DMS153 (cell line): Measurements from ENCODE around the gene C19orf44.
"Not testable (repeated sequence)": the region's sequence is repeated elsewhere in the genome, so short reads cannot be mapped to it uniquely, and the experiment has no call there.

ENCODE experiments used
- DNase-seq: peaks from one replicate; lab custom pipeline; 2025; lab: John Stamatoyannopoulos, UW

C19orf44 gene

GRCh38 chr19:16537111-16537510, 40.9 kb downstream of the C19orf44 start:
- DNase-seq: no peak

- DNase-seq: no peak
These were observed 44.8 kb downstream of the C19orf44 start for GRCh38 chr19:16540948-16541347.

GRCh38 chr19:16541526-16542044, 45.4 kb downstream of the C19orf44 start:
- DNase-seq: no peak

GRCh38 chr19:16542045-16542909, 46.1 kb downstream of the C19orf44 start, which contains the start of gene CHERP:
Gene CHERP, minus strand, starts transcription at chr19:16542437. Its CDS starts 59 bp downstream, at chr19:16542378.
- peak; percentile 91 for DNase-seq

DNA sequence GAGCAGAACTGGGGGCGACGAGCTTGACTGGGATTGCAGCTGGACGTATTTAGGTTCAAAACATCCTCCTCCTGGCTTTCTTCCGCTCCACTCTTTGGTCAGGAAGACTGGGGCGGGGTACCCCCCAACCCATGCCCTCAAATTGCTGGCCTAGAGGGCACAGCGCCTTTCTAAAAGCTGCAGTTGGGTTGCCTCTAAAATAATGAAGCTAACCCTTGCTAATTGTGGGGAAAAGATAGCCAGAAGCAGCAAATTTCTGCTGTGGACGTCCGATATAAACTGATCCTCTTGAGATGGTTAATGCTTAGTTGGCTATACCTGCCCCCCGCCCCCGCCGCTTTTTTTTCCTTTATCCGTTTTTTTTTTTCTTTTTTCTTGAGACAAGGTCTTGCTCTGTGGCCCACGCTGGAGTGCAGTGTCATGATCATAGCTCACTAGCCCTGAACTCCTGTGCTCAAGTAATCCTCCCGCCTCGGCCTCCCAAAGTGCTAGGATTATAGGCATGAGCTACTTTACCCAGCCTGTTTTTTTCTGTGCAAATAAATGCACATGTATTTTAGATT, 46.8 kb downstream of the C19orf44 start:
- DNase-seq: no peak

DNA sequence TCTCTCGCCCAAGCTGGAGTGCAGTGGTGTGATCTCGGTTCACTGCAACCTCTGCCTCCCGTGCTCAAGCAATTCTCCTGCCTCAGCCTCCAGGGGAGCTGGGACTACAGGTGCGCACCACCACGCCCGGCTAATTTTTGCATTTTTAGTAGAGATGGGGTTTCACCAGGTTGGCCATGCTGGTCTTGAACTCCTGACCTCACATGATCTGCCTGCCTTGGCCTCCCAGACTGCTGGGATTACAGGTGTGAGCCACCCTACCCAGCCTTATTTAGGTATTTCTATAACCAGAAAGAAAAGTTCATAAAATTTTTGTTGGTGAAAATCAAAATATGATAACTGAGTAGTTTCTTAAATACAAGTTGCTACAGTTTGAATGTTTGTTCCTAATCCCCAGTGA, 47.5 kb downstream of the C19orf44 start:
- DNase-seq: not testable (repeated sequence)

- DNase-seq: no peak
These were observed 48.5 kb downstream of the C19orf44 start for GRCh38 chr19:16544473-16545231.

GRCh38 chr19:16548956-16549355, 52.8 kb downstream of the C19orf44 start:
- no peak for DNase-seq

- DNase-seq: not testable (repeated sequence)
These were observed 55.7 kb downstream of the C19orf44 start for GRCh38 chr19:16551902-16552301.

DNA sequence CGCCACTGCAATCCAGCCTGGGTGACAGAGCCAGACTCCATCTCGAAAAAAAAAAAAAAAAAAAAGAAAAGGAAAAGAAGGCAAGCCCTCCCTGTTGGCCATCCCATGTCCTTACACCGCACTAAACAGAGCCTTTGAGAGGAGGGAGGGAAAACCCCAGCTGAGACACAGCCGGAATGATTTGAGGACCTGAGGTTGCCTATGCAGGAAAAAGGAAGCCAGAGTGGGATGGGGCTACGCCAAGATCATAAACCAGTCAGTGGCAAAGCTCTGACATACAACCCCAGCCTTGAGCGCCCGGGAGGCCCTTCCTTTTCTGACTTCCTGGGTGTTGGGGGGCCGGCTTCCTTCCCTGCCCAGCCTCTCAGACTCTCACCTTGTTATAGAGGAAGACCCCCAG, 58.6 kb downstream of the C19orf44 start:
- no peak for DNase-seq

DNA sequence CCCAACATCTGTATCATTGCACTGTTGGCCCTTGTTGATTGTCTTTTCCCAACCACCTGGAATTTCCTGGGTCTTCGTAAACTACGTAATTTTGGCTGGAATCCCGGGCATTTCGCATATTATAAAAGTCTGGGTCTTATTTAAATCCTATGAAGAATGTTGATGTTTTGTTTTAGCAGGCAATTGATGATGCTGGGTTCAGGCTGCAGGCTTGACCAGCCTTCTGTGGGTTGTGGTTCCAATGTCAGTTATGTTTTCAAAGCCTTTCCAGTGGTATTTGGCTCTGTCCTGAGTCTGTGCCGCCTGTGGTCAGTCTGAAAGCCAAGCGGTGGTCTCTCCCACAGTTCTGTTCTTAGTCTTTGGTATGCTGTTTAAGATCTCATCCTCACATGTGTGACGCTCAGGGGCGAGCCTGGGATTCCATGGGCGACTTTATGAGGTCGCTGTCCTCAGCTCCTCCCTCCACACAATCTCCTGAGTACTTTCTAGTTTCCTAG, 63.6 kb downstream of the C19orf44 start:
- no peak for DNase-seq

DNA sequence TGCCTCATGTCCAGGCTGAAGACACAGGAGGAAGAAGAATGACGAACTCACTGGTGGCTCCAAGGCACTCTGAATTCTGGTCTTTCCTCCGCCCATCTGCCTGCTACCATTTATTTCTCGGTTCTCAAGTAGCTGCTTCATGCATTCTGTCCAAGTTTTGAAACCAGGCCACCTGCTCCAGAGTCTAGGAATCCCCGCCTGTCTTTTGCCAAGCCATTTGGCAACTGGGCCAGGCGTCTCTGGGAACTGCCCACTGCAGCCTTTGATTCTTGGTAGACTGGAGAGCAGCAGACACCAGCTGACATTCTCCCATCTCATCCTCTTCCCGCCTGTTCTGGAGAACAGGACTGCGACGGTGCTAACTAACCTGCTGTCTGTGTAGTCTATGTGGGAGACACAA, 65.2 kb downstream of the C19orf44 start:
- no peak for DNase-seq

DNA sequence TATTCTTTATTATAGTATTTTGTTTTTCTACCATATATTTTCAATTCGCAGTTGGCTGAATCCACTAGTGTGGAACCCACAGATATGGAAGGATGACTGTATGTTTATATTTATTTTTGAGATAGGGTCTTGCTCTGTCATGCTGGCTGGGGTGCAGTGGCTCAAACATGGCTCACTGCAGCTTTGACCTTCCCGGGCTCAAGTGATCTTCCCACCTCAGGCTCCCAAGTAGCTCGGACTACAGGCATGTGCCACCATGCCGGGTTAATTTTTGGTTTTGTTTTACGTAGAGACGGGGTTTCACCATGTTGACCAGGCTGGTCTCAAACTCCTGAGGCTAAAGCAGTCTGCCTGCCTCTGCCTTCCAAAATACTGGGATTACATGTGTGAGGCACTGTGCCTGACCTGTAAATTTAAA, 66.4 kb downstream of the C19orf44 start:
- no peak for DNase-seq

- no peak for DNase-seq
These were observed 68.6 kb downstream of the C19orf44 start for GRCh38 chr19:16564842-16565241.

- no peak for DNase-seq
These were observed 70.0 kb downstream of the C19orf44 start for GRCh38 chr19:16566161-16566560.

GRCh38 chr19:16566702-16567101, 70.5 kb downstream of the C19orf44 start:
- no peak for DNase-seq

- DNase-seq: no peak
These were observed 73.6 kb downstream of the C19orf44 start for GRCh38 chr19:16569609-16570320.
